OCI-LY3 (cell line): Measurements from ENCODE around the gene LOXL3.

ENCODE experiments used
- EZH2phosphoT487 ChIP-seq: fragments of 200-600 bp; shearing (Covaris generic); IDR thresholded peaks from 2 replicates; pipeline ENCODE4 v1.6.1; 2018; ENCODE audit warnings: antibody characterized with exemption, mixed run types, low read depth
- TF ChIP-seq, protein P1 (sequence below): fragments of 200-600, 300-600 bp; sonication (generic); IDR thresholded peaks from 2 replicates; pipeline ENCODE4 v1.5.1; 2014; ENCODE audit warnings: antibody characterized with exemption, low read length, low read depth

DNA sequence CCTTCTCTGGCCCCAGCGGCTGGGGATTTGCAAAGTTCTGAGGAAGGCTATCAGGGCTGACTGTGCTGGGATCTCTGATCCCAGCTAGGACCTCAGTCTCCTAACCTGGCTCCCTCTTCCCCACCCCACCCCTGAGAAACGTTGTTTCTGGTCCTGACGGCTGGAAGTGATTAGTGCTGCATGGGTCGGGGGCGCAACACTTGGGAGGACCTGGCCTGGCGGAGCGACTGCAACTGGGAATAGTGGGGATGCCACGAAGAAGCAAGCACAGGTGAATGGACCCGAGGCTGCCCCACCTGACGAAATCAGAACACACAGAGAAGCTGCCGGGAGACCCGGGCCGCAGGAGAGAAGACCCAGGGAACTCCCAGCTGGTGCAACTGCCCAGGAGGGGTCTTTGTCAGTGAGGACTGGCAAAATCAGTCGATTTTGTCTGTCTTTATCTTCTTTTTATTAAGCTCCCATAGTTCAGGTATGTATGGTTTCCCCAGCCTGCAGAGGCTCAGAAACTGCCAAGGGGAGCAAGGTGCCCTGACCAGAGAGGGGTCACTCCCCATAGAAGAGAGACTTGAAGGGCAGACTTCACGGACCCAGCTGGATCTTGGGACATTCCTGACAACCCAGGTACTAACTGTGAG lies 53.7 kb downstream of the LOXL3 start:
- TF ChIP-seq, protein P1, sequence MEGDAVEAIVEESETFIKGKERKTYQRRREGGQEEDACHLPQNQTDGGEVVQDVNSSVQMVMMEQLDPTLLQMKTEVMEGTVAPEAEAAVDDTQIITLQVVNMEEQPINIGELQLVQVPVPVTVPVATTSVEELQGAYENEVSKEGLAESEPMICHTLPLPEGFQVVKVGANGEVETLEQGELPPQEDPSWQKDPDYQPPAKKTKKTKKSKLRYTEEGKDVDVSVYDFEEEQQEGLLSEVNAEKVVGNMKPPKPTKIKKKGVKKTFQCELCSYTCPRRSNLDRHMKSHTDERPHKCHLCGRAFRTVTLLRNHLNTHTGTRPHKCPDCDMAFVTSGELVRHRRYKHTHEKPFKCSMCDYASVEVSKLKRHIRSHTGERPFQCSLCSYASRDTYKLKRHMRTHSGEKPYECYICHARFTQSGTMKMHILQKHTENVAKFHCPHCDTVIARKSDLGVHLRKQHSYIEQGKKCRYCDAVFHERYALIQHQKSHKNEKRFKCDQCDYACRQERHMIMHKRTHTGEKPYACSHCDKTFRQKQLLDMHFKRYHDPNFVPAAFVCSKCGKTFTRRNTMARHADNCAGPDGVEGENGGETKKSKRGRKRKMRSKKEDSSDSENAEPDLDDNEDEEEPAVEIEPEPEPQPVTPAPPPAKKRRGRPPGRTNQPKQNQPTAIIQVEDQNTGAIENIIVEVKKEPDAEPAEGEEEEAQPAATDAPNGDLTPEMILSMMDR, result no peak
- TF ChIP-seq EZH2phosphoT487, result no peak
